NOMO-1 (cell line): ENCODE results near the gene AP1M2.
A peak's percentile ranks its signal among the peaks of the same experiment; 100 is the strongest.

Experiments used
- DNase-seq, 2 experiments: peaks; one replicate each; lab custom pipeline; 2025; ENCODE audit not compliant: unreplicated experiment in 2 of 2; lab: John Stamatoyannopoulos, UW

AP1M2 gene

GRCh38 chr19:10587022-10587838 lies at the start of gene AP1M2:
Gene AP1M2 (minus strand): TSS chr19:10587312. CDS start chr19:10587231, 81 bp downstream.
- DNase-seq: no peak

- no peak for DNase-seq
These were observed 49.3 kb upstream of the AP1M2 start for GRCh38 chr19:10636304-10636972.

GRCh38 chr19:10634963-10635362 lies 47.9 kb upstream of the AP1M2 start:
- no peak for DNase-seq

GRCh38 chr19:10634430-10634829 lies 47.3 kb upstream of the AP1M2 start:
- DNase-seq: no peak

DNA sequence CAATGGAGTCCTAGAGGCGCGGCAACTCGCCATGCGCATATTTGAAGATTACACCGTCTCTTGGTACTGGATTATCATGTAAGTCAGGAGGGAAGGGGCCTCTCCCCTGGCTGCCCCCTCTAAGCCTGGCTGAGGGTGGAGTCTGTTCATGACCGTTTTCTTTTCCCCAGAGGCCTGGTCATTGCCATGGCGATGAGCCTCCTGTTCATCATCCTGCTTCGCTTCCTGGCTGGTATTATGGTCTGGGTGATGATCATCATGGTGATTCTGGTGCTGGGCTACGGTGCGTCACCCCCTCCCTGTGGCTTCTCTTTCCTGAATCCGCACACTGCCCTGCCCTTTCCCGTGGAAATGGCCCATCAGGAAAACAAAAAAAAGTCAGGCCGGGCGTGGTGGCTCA lies 44.8 kb upstream of the AP1M2 start:
- DNase-seq: no peak

GRCh38 chr19:10625762-10626138 lies 38.6 kb upstream of the AP1M2 start:
- DNase-seq: no peak

DNA sequence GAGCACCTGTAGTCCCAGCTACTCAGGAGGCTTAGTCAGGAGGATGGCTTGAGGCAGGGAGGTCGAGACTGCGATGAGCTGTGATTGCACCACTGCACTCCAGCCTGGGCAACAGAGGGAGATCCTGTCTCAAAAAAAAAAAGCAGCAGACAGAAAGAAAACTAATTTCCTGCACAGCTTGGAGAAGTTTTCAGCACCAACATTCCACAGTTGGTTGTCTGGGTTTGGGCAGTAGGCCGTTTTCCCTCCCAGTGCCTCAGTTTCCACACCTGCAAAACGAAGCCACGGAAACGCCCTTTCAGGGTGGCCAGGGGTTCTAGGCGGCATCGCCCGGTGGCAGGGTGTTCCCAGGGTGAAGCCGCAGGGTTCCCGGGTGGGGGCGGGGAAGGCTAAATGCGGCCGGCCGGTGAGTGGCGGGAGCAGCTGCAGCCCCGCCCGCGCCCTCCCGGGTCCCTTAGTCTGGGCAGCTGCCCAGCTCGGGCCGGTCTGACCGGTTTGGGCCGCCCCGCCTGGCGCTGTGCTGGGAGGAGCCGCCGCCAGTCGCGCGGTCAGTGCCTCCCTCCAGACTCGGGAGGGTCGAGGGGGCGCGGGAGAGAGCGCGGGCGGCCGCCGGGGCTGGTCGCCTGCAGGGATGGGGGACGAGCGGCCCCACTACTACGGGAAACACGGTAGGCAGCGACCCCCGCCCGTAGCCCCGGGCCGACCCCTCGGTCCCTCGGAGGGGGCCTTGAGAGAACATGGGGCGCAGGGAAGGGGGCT lies 38.1 kb upstream of the AP1M2 start, which contains the start of gene SLC44A2:
Gene SLC44A2, plus strand, starts transcription at position 551 of the 759 bp plus-strand sequence. Its CDS starts 81 bp downstream, at position 632.
- DNase-seq: no peak

- no peak for DNase-seq
These were observed 37.5 kb upstream of the AP1M2 start for GRCh38 chr19:10624585-10624984.

DNA sequence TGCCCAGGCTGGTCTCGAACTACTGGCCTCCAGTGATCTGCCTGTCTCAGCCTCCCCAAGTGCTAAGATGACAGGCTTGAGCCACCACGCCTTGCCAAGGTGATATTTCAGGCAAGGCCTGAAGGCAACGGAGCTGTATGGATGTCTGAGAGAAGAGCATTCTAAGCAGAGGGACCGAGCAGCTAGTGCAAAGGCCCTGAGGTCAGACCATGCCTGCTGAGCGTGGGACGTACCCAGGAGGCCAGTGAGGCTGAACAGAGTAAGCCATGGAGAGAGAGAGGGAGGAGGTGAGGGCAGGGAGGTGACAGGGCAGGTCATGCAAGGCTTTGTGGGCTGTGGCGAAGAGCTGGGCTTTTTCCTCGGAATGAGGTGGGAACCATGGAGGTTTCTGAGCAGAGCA lies 34.9 kb upstream of the AP1M2 start:
- no peak for DNase-seq

DNA sequence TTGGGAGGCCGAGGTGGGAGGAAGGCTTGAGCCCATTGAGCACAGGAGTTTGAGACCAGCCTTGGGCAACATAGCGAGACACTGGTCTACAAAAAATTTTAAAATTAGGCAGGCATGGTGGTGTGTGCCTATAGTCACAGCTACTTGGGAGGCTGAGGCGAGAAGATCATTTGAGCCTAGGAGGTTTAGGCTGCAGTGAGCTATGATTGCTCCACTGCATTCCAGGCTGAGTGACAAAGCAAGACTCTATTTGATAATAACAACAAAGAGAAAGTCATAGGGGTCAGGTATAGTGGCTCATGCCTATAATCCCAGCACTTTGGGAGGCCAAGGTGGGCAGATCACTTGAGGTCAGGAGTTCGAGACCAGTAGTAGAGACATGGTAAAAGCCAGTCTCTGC lies 33.7 kb upstream of the AP1M2 start:
- DNase-seq: no peak

DNA sequence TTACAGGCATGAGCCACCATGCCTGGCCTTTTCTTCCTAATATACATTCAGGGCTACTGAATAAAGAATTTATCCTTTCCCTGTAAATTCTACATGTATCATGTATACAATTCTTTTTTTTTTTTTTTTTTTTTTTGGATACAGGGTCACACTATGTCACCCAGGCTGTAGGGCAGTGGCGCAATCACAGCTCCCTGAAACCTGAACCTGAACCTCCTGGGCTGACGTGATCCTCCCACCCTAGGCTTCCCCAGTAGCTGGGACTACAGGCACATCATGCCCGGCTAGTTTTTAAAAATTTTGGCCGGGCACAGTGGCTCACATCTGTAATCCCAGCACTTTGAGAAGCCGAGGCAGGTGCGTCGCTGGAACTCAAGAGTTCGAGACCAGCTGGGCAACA lies 31.7 kb upstream of the AP1M2 start:
- DNase-seq: no peak

DNA sequence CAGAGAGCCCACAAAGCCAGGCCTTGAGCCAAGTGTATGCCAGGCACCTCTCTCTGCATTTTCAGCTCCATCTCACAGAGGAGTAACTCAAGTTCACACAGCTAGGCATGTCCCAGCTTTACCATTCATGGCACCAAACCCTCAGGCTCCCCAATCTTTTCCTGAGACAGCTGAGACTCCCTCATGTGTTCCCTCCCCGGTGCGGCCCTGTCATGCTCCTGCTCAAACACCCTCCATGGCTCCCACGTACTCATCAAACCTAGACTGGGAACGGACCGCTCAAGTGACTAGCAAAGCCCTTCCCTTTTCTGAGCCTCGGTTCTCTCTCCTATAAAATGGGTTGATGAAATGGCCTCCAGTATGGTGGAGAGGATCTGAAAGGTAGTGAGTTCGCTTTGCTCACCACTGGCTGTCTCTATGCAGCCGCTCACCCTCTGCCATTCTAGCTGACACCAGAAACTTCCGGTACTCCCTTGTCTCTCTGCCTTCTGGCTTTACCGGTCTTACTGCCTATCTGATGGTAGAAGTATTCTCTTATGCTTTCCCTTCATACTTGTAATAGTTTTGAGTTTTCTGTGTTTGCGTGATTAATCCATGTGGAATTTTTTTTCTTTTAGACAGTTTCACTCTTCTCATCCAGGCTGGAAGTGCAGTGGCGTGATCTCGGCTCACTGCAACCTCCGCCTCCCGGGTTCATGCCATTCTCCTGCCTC lies 30.5 kb upstream of the AP1M2 start:
- DNase-seq: no peak

DNA sequence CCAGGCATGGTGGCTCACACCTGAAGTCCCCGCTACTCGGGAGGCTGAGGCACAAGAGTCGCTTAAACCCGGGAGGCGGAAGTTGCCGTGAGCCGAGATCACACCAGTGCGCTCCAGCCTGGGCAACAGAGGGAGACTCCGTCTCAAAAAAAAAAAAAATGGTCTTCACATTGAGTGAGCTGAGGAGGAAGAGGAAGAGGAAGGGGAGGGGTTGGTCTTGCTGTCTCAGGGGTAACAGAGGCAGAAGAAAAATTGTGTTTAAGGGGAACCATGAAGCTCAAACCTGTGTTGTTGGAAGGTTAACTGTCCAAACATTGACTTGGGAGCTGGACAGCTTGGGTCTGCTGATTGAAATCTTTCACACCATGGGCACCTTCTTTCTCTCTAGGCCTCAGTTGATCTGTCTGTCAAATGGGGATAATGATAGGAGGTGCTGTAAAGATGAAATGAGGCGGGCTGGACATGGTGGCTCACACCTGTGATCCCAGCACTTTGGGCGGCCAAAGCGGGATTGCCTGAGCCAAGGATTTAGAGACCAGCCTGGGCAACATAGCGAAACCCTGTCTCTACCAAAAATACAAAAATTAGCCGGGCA lies 28.4 kb upstream of the AP1M2 start:
- no peak for DNase-seq

GRCh38 chr19:10612499-10613119 lies 25.5 kb upstream of the AP1M2 start:
- DNase-seq: no peak

DNA sequence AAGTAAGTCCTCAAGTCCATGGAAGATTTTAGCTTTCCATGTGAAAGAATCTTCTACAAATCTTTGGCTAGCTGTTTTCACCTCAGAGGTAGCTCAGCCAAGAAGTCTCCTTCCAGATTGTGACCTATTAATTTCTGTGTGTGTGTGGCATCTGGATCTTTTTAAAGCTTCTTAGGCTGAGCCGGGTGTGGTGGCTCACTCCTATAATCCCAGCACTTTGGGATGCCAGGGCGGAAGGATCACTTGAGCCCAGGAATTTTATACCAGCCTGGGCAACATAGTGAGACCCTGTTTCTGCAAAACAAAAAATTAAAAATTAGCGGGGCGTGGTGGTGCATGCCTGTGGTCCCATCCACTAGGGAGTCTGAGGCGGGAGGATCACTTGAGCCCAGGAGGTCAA lies 24.8 kb upstream of the AP1M2 start:
- DNase-seq: no peak

- no peak for DNase-seq
These were observed 17.4 kb upstream of the AP1M2 start for GRCh38 chr19:10604460-10604980.

- peak; percentile 66 to 86 for DNase-seq
These were observed 16.9 kb upstream of the AP1M2 start for GRCh38 chr19:10603873-10604459.

DNA sequence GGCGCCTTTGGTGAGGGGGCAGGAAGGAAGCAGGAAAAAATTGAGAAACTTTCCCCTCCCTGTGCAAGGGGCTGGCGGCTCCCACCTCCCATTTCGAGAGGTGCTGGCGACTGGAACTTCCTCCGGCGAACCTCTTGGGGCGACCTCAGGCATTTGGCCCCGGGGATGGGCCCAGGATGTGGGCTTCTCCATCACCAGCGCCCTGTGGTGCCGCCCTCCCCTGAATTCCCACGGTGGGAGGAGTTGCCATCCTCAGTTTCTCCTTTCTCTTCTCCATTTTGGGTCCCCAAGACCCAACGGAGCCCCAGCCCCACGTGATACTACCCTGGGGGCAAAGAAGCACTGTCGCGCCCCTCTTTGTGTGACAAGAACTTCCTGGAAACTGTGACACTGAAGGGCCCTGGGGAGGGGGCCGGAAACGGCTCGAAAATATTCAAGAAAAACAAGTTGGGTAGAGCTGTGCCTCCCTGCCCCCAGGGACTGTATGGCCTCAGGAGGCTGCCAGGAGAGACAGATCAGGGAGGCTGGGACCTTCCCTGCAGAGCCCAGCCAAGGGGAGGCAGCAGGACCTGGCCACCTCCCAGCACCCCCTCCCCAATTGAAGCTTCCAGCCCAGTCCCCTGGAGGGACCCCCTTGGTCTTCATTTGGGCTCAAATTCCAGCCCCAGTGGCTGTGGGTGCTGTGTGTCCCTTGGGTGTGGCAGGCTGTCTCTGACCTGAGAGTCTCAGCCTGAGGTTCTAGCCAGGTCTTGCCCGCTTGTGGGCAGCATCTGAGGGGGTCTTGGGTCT lies 16.2 kb upstream of the AP1M2 start:
- no peak for DNase-seq
